Astrocyte (in vitro differentiated cells and primary cell): ENCODE measurements around the gene CIT. TPM values are rescaled to one million over a fixed set of nuclear protein-coding genes. Genes with fewer than 3 reads are reported as not detected.
A peak's percentile ranks its signal among the peaks of the same experiment; 100 is the strongest.

Experiments
- DNase-seq: peaks from one replicate; pipeline ENCODE4 v3.0.0-alpha.2; 2010; ENCODE audit warnings: low read depth
- FAIRE-seq: peaks from 2 replicates; lab custom pipeline; 2011; peaks lifted over from hg19 to GRCh38; lab: Jason Lieb, UNC
- H2AFZ ChIP-seq: 2 replicates; pipeline ENCODE4 v1.6.0; 2012; ENCODE audit warnings: low read depth, low read length, inconsistent platforms
- H3K27ac ChIP-seq: 2 replicates; pipeline ENCODE4 v1.5.1; 2011; ENCODE audit warnings: low read depth, low read length, inconsistent platforms
- H3K27me3 ChIP-seq: 2 replicates; pipeline ENCODE4 v1.6.0; 2011; ENCODE audit warnings: low read length, inconsistent platforms; ENCODE audit not compliant: insufficient read depth
- H3K36me3 ChIP-seq: 2 replicates; pipeline ENCODE4 v1.5.1; 2011; ENCODE audit warnings: low read length, inconsistent platforms; ENCODE audit not compliant: insufficient read depth
- H3K4me1 ChIP-seq: 2 replicates; pipeline ENCODE4 v1.5.1; 2011; ENCODE audit warnings: low read length, inconsistent platforms; ENCODE audit not compliant: insufficient read depth
- H3K4me2 ChIP-seq: 2 replicates; pipeline ENCODE4 v1.6.0; 2012; ENCODE audit warnings: low read length, inconsistent platforms
- H3K4me3 ChIP-seq: 2 replicates; pipeline ENCODE4 v1.5.1; 2011; ENCODE audit warnings: low read depth, mild to moderate bottlenecking, low read length, inconsistent platforms; ENCODE audit not compliant: insufficient read depth
- H3K79me2 ChIP-seq: 2 replicates; pipeline ENCODE4 v1.6.0; 2012; ENCODE audit warnings: mild to moderate bottlenecking, low read length, inconsistent platforms; ENCODE audit not compliant: insufficient read depth
- H3K9ac ChIP-seq: 2 replicates; pipeline ENCODE4 v1.6.0; 2012; ENCODE audit warnings: mild to moderate bottlenecking, low read length, inconsistent platforms
- H3K9me3 ChIP-seq: 2 replicates; pipeline ENCODE4 v1.5.1; 2012; ENCODE audit warnings: low read depth, mild to moderate bottlenecking, low read length, inconsistent platforms; ENCODE audit not compliant: insufficient read depth
- H4K20me1 ChIP-seq: 2 replicates; pipeline ENCODE4 v1.6.0; 2012; ENCODE audit warnings: low read length, inconsistent platforms; ENCODE audit not compliant: insufficient read depth
- H3K27ac Mint-ChIP-seq: one replicate; pipeline ENCODE4 v1.8.0; 2021; ENCODE audit warnings: mild to moderate bottlenecking, mixed read lengths; ENCODE audit not compliant: unreplicated experiment
- H3K27me3 Mint-ChIP-seq: one replicate; pipeline ENCODE4 v1.8.0; 2021; ENCODE audit warnings: low read depth, mixed read lengths; ENCODE audit not compliant: unreplicated experiment
- H3K36me3 Mint-ChIP-seq: one replicate; pipeline ENCODE4 v1.8.0; 2021; ENCODE audit warnings: low read depth, mixed read lengths; ENCODE audit not compliant: unreplicated experiment
- H3K4me1 Mint-ChIP-seq: one replicate; pipeline ENCODE4 v1.8.0; 2021; ENCODE audit warnings: low read depth, mixed read lengths; ENCODE audit not compliant: unreplicated experiment
- H3K4me3 Mint-ChIP-seq: one replicate; pipeline ENCODE4 v1.8.0; 2021; ENCODE audit warnings: mild to moderate bottlenecking, moderate library complexity, mixed read lengths; ENCODE audit not compliant: unreplicated experiment
- H3K9me3 Mint-ChIP-seq: one replicate; pipeline ENCODE4 v1.8.0; 2021; ENCODE audit warnings: mild to moderate bottlenecking, mixed read lengths; ENCODE audit not compliant: unreplicated experiment
- EZH2 ChIP-seq: IDR thresholded peaks from 2 replicates; pipeline ENCODE4 v1.6.1; 2012; ENCODE audit warnings: mild to moderate bottlenecking, low read length, inconsistent platforms; ENCODE audit not compliant: insufficient read depth
- total RNA-seq: library from RNA; stranded (reverse); gene quantifications from 2 replicates; pipeline ENCODE4 v1.2.1, GENCODE V29; 2021
- TF ChIP-seq, protein P1 (sequence below): IDR thresholded peaks from 2 replicates; pipeline ENCODE4 v1.5.1; 2011; ENCODE audit warnings: low read depth, mild to moderate bottlenecking, inconsistent platforms, low read length, moderate library complexity; ENCODE audit not compliant: insufficient read depth

CIT gene
- total RNA-seq, 1 donor from 2014 or later, result 4.5 TPM

- H3K36me3 Mint-ChIP-seq, result no peaks in the 10 kb centered on the region
- peak; percentile 57 for DNase-seq
- Histone ChIP-seq H3K9ac (peak overlapping the region; percentile 63), H3K27ac (no peak overlapping the region), H3K4me1 (peaks cover 14% of the 10 kb centered on the region), H4K20me1 (peaks cover 5% of the 10 kb centered on the region), H3K27me3 (no peaks in the 10 kb centered on the region), H3K9me3 (no peaks in the 10 kb centered on the region), H3K4me2 (peak overlapping the region; percentile 88), H2AFZ (peak overlapping the region; percentile 74), H3K79me2 (peaks cover 2% of the 10 kb centered on the region), H3K4me3 (peak overlapping the region; percentile 60), H3K36me3 (no peaks in the 10 kb centered on the region)
- TF ChIP-seq EZH2, result no peak
- TF ChIP-seq, protein P1, sequence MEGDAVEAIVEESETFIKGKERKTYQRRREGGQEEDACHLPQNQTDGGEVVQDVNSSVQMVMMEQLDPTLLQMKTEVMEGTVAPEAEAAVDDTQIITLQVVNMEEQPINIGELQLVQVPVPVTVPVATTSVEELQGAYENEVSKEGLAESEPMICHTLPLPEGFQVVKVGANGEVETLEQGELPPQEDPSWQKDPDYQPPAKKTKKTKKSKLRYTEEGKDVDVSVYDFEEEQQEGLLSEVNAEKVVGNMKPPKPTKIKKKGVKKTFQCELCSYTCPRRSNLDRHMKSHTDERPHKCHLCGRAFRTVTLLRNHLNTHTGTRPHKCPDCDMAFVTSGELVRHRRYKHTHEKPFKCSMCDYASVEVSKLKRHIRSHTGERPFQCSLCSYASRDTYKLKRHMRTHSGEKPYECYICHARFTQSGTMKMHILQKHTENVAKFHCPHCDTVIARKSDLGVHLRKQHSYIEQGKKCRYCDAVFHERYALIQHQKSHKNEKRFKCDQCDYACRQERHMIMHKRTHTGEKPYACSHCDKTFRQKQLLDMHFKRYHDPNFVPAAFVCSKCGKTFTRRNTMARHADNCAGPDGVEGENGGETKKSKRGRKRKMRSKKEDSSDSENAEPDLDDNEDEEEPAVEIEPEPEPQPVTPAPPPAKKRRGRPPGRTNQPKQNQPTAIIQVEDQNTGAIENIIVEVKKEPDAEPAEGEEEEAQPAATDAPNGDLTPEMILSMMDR, result peak; percentile 54
- no peaks in the 10 kb centered on the region for H3K9me3 Mint-ChIP-seq
- H3K27ac Mint-ChIP-seq, result peak overlapping the region; percentile 48
- H3K27me3 Mint-ChIP-seq, result peaks cover 11% of the 10 kb centered on the region
- H3K4me3 Mint-ChIP-seq, result peak overlapping the region; percentile 73
- no peak for FAIRE-seq
- peaks cover 14% of the 10 kb centered on the region for H3K4me1 Mint-ChIP-seq
These were observed 73.0 kb downstream of the CIT start for GRCh38 chr12:119804011-119804641.

GRCh38 chr12:119803381-119803791 is 73.7 kb downstream of the CIT start:
- TF ChIP-seq EZH2, result no peak
- TF ChIP-seq, protein P1, result no peak
- FAIRE-seq, result no peak
- Histone ChIP-seq H3K4me3 (peak overlapping the region; percentile 60), H3K9ac (peak overlapping the region; percentile 63), H3K36me3 (no peaks in the 10 kb centered on the region), H3K4me2 (peak overlapping the region; percentile 88), H3K4me1 (peaks cover 14% of the 10 kb centered on the region), H3K9me3 (no peaks in the 10 kb centered on the region), H3K27me3 (no peaks in the 10 kb centered on the region), H2AFZ (peak overlapping the region; percentile 74), H3K79me2 (no peaks in the 10 kb centered on the region), H3K27ac (no peak overlapping the region), H4K20me1 (peaks cover 5% of the 10 kb centered on the region)
- Mint-ChIP-seq H3K4me1 (peaks cover 14% of the 10 kb centered on the region), H3K27ac (peak overlapping the region; percentile 48), H3K4me3 (peak overlapping the region; percentile 73), H3K36me3 (no peaks in the 10 kb centered on the region), H3K9me3 (no peaks in the 10 kb centered on the region), H3K27me3 (peaks cover 11% of the 10 kb centered on the region)
- DNase-seq, result peak; percentile 25

GRCh38 chr12:119802472-119802871 is 74.6 kb downstream of the CIT start:
- no peak overlapping the region for H2AFZ ChIP-seq
- peaks cover 11% of the 10 kb centered on the region for H3K27me3 Mint-ChIP-seq
- H3K79me2 ChIP-seq, result no peaks in the 10 kb centered on the region
- H3K4me2 ChIP-seq, result no peak overlapping the region
- peaks cover 14% of the 10 kb centered on the region for H3K4me1 ChIP-seq
- no peak overlapping the region for H3K27ac Mint-ChIP-seq
- FAIRE-seq (no peak), DNase-seq (peak; percentile 25)
- no peak overlapping the region for H3K4me3 ChIP-seq
- no peak overlapping the region for H3K4me3 Mint-ChIP-seq
- no peaks in the 10 kb centered on the region for H3K36me3 ChIP-seq
- H3K9ac ChIP-seq, result no peak overlapping the region
- no peak overlapping the region for H3K27ac ChIP-seq
- peaks cover 5% of the 10 kb centered on the region for H4K20me1 ChIP-seq
- no peaks in the 10 kb centered on the region for H3K9me3 ChIP-seq
- no peak for TF ChIP-seq EZH2
- TF ChIP-seq, protein P1, result no peak
- H3K27me3 ChIP-seq, result no peaks in the 10 kb centered on the region
- no peaks in the 10 kb centered on the region for H3K36me3 Mint-ChIP-seq
- no peaks in the 10 kb centered on the region for H3K9me3 Mint-ChIP-seq
- peaks cover 14% of the 10 kb centered on the region for H3K4me1 Mint-ChIP-seq
